GM18511 (cell line): ENCODE data around the gene ZBTB3.
"Not testable (repeated sequence)": the region's sequence is repeated elsewhere in the genome, so short reads cannot be mapped to it uniquely, and the experiment has no call there.

ENCODE experiments used
- ATAC-seq: cut with Tn5 transposase; IDR thresholded peaks from one replicate; pipeline ENCODE4 v1.9.1; 2021; ENCODE audit warnings: mild to moderate bottlenecking, moderate library complexity; ENCODE audit not compliant: unreplicated experiment

The ZBTB3 gene

DNA sequence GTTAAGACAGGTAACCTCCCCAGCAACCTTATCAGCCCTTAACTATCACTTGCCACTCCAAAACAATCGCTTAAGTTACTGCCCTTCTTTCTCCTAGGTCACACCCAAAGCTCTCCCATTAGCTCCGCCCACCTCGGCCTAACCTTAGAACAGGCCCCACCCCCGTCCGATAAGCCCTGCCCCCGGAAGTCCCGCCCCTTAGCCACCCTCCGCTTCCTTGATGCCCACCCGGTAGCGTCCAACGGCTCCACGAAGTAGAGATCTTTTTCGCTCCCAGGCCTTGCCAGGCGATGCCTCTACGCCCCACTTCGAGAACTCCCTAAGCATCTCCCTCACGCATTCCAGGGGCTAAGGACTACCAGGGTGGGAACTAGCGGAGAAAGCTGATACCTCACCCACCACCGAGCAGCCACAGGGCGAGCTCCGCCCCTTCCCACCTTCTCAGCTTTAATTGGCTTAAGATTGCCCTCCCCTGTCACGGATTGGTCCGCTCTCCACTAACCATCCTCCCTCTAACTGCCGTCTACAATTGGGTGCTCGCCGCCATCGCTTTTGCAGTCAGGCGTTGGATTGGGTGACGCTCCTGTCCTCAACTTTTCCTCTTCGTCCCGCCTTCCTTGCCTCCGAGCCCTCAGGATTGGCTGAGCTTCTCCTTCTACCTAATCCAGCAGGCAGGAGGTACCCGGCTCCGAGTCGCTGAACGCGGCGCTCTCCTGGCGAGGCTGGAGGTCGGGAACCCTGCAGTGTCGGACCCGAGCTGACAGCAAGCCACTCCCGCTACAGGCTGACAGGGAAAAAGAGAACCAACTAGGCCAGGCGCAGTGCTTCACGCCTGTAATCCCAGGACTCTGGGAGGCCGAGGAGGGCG lies at the start of gene ZBTB3:
ZBTB3 (minus strand) TSS at position 425 of the 868 bp plus-strand sequence. CDS start 496 bp downstream, outside the sequence.
- ATAC-seq, result peak; percentile 96

DNA sequence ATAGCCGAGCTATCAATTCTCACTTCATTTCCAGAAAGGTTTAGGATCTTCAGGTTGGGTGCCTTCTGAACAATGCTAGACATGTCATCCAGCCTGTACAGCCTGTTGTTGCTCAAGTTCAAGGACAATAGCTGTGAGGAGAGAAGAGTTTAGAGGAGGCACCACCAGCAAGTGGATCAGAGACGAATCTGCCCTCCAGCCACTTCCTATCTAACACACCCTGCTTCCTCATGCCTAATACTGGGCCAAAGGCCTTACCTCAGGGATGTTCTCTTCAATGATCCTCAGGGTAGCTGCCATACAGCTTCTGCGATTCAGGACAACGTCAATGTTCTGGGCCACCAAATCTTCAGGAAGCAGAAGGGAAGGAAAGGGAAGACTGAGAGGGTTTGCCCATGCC lies 47.1 kb upstream of the ZBTB3 start:
- ATAC-seq, result no peak

DNA sequence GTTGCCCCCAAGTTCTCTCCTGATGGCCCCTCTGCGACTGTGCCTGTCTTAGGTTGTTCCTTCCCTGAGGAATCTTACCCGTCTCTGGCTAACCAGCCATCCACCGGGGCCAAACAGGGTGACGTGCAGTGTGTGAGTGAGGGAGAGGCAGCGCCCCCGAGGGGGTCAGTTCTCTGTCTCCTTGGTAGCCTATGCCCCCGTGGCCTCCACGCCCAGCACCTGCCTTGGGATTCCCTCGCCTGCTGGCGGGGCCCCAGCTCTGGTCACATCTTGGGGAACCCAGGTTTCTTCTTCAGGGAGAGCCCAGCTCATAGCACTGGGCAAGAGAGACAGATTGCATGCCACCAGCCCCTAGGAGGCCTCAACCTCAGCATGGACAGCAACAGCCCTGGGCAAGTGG lies 45.5 kb upstream of the ZBTB3 start:
- ATAC-seq, result no peak

DNA sequence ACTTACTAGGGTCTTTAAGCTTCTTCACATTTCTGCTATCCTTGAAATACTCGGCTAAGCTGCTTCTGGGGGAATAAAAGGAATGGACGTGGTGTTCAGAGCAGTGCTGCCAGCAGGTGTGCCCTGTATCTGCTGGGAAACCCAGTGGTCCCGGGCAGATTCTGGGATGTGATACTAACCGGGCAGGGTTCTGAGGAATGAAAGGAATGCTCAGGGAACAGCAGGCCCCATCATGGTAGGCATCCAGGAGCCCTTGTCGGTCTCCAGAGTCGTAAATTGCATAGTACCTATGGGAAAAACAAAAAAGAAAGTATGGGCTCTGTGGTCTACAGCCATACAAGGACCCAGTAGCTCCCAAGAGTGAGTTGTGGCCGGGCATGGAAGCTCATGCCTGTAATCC lies 42.3 kb upstream of the ZBTB3 start:
- no peak for ATAC-seq

DNA sequence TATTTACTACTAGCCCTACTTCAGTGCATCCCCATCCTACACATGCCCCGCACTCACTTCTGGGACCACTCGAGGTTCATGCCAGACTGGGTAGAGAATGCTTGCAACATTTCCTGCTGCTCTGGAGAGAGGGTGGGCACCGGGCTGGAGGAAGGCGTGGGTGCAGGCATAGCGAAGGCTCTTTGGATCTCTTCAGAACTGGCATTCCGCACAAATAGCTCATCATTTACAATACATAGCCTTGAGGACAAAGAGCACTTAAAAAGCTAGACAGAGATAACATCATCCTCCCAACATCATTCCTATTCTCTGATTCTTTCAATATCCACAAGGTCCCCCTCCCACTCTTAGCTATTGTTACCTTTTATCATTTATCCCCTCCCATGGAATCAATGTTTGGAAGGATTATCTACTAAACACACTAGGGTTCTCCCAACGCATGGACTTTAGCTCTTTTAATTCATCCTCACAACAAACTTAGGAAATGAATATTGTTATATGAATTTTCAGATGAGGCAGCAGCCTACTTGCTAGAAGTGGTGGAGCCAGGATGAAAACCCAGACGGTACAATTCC lies 40.3 kb upstream of the ZBTB3 start:
- ATAC-seq, result no peak

DNA sequence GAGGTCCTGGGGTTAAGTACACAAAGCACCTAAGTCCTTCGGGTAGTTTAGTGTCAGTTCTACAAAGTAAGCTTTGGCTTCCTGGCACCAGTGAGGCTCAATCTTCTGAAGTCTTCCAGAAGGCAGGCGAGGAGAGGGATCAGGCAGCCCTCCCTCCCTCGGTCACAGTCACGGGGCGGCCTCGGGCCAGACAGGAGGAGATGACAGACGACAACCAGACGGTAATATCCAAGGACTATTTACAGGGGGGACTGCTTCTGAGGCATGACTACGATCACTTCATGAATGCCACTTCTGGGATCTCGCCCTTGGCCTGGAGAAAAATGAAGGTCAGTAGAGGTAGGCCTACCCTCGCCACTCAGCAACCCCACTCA lies 38.2 kb upstream of the ZBTB3 start:
- ATAC-seq, result no peak

DNA sequence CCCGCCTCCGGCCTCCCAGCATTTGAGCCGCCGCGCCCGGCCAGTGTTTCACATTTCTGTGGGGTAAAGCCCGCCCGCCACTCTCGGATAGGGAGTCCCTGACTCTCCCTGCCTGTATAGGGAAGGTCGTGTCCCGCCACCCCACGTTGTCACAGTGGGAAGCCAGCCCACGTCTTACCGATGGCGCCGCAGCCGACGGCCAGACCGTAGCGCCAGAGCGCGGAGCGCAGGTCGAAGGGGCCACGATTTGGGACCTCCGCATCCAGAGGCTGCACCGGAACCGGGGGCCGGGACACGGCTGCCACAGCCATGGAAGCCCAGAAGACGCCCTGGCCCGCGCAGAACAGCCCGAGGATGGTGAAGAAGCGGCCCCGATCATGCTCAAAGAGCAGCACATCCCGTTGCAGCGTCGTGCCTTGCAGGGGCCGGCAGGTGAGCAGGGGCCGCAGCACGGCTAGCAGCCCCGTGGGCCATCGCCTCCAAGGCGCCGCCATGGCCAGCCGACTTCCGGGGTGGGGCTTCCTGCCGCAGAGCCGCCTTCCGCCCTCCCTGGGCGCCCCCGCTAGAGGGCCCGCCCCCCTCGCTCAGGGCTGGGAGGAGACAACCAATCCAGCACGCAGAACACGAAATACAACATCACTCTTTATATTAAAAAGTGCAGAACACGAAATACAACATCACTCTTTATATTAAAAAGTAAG lies 37.7 kb upstream of the ZBTB3 start, which contains the start of gene TMEM223:
TMEM223 (minus strand) TSS at position 506 of the 701 bp plus-strand sequence; CDS start at position 494, 12 bp downstream.
- ATAC-seq, result peak; percentile 73

DNA sequence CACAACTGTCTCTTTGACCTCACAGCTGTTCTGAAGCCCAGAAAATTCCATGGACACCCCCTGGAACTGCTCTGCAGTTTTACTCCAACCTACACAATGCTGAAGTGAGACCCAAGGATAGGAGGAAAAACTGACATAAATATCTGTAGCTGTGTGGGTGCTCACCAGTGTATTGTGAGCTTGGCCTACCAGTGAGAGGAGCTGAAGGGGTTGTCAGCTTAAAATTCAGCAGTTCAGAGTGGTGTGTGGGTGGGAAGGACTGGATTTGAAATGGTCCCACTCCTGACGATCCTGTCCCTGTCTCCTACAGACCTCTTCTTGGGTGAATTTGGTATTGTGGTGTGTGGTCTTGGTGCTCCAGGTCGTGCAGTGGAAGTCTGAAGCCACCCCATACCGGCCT lies 35.6 kb upstream of the ZBTB3 start:
- ATAC-seq, result no peak

DNA sequence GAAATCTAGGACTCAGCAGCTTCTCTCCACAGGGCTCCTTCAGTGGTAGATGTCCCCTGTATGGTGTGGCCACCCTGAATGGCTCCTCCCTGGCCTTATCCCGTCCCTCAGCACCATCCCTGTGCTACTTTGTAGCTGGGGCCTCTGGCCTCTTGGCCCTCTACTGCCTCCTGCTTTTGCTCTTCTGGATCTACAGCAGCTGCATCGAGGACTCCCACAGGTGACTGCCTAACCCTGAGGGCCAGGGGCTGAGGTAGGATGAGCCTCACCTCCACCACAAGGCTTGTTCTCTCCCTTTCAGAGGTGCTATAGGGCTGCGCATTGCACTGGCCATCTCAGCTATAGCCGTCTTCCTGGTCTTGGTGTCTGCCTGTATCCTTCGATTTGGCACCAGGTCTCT lies 35.0 kb upstream of the ZBTB3 start:
- ATAC-seq, result no peak

DNA sequence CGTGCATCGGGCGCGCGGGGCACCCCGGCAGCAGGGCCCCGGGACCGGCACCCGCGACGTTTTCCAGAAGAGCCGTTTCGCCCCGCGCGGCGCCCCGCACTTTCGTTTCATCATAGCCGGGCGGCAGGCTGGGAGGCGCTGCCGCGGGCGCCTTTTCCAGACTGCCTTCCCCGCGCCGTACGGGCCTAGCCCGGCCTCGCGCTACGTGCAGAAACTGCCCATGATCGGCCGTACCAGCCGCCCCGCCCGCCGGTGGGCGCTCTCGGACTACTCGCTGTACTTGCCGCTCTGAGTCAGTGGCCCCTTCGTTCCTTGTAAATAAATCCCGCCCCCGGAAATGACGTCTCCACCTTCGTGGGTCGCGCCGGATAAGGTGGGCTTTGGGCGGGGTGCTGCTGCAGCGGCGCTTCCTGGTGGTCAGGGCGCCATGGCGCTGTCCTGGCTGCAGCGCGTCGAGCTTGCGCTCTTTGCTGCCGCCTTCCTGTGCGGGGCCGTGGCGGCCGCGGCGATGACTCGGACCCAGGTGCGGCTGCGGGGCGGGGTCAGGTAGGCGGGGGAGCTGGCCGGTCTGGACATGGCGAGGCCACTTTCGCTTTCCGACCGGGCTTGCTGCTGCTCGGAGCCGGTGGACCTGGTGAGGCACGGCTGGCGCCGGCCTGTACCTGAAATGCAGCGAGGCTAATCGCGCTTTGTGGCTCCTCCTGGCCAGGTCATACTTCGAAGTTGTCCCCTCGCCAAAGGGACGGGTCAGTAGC lies 33.2 kb upstream of the ZBTB3 start, which contains the start of gene TMEM179B:
TMEM179B (plus strand) TSS at position 398 of the 755 bp plus-strand sequence; CDS start at position 428, 30 bp downstream.
- ATAC-seq, result peak; percentile 72

DNA sequence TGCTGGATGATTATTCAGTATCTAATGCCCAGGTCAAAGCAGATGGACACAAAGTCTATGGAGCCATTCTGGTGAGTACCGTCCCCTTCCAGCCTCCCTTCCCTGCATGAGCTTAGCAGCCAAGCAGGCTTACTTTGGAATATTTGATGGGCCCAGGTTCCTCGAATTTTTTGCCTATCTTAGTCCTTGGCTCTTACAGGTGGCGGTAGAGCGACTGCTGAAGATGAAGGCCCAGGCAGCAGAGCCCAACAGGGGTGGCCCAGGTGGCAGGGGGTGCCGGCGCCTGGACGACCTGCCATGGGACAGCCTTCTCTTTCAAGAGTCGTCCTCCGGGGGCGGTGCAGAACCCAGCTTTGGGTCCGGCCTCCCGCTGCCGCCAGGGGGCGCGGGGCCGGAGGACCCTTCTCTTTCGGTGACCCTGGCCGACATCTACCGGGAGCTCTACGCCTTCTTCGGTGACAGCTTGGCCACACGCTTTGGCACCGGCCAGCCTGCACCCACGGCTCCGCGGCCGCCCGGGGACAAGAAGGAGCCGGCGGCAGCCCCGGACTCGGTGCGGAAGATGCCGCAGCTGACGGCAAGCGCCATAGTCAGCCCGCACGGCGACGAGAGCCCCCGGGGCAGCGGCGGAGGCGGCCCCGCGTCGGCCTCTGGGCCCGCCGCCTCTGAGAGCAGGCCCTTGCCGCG lies 32.5 kb upstream of the ZBTB3 start:
- peak; percentile 72 for ATAC-seq

DNA sequence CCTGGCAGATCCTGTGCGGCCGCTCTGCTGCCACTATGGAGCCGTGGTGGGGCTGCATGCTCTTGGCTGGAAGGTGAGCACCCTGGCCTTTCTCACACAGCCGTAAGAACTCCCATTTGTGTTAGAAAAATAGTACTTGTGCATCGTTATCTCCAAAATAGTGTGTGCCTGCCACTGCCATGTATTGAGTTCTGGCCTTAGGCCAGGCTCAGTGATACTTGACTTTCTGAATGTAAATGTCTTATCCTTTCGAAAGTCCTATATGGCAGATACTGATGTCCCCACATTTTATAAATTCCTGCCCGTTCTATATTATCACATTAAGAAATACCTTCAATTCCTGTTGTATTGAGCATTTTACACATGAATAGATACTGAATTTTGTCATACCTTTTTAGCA lies 28.8 kb upstream of the ZBTB3 start:
- no peak for ATAC-seq

DNA sequence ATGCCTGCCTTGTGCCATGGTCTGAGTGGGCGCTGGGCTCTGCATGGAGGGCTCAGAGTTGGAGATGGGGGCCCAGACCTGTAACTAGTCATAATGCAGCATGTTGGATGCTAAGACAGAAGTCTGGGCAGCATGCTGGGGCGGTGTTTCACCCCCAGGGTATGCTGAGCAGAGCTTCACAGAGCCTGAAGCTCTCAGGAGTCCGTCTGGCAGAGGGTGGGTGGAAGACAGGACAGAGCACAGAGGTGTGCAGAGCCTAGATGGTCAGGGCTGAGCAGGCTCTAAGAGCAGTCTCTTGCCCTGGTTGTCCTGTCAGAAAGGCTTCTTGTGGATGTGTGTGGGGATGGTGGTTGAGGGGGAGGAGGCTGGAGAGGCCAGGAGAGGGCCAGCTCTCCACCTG lies 24.5 kb upstream of the ZBTB3 start:
- no peak for ATAC-seq

DNA sequence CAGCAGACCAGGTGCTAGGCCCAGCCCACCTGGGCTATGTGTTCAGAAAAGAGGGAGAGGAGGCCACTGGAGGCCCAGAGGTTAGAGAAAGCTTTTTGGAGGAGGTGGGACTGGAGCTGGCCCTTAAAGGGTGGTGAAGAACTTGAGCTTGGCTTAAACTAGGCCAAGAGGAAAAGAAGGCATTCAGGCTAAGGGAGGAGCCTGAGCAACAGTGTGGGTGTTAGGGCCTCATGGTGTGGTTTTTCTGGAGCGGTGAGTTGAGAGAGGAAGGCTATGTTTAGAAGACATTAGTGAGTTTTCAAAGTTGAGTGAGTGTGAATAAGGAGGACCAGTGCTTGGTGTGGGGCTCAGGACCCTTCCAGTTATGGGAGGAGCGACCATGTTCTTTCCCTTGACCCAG lies 23.4 kb upstream of the ZBTB3 start:
- ATAC-seq, result no peak

DNA sequence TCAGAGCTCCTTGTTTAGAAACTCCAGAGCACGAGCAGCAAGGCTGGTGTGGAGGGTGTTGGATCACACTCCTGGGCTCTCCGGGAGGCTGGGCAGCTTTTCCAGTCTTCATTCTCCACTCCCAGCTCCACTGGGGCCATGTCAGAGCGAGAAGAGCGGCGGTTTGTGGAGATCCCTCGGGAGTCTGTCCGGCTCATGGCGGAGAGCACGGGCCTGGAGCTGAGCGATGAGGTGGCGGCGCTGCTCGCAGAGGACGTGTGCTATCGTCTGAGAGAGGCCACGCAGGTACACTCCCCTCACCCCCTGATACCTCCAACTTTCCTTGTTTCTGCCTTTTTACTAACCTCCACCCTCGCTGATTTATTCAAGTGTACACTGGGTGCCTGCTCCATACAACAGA lies 21.7 kb upstream of the ZBTB3 start:
- ATAC-seq, result no peak

DNA sequence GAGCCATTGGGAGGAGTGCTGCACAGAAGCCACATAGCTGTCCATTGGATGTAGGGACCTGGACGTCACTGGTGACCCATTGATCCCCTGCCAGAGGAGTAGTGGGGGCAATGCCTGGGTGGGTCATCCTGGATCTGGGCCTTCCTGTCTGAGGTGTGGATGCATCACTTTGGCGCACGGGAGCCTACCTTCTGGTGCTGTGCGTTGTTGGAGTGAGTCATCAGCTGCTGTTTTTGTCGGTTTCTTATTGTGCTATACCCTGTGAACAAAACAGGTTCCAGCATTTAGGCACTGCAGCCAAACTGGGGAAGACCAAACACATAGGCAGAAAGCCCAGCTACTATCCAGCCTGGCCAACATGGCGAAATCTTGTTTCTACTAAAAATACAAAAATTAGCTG lies 20.4 kb upstream of the ZBTB3 start:
- no peak for ATAC-seq

DNA sequence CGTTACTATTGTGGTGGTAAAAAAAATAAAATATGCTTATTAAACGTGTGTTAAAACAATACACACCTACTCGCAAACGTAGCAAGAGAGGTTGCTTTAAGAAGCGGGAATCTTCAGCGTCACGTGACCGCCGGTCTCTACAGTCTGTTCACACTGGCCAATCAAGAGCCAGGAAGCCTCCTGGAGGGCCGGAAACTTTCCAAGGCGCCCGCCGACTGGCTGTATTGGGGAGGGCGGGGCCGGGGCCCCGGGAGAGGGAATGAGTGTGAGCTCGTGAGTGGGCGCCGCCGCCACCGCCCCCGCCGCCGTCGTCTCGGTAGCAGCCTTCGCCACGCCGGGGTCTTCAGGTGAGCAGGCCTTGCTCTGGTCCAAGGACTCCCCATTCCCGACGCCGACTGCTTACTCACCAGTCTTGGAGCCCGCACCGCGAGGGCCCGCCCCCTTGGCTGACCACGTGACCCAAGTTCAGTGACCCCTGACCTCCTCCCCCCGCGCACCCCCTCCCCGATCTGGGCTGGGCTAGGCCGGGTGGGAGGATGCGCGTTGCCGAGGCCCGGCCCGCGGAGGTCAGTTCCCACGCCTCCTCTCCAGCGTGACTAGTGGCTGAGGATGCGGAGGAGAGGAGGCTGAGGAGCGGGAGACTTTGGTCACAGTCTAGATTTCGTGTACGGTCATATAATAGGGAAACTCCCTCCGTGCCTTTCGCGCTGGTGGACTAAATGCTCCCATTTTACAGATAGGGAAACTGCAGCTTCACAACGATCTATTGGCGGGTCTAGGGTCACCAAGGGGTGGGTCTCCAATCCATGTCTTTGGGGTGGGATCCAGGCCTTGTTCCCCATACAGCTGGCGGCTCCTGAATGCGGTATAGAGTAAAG lies 17.4 kb upstream of the ZBTB3 start, which contains the start of gene TAF6L:
TAF6L (plus strand) TSS at position 253 of the 878 bp plus-strand sequence. CDS start 4,388 bp downstream, outside the sequence.
- peak; percentile 90 for ATAC-seq

DNA sequence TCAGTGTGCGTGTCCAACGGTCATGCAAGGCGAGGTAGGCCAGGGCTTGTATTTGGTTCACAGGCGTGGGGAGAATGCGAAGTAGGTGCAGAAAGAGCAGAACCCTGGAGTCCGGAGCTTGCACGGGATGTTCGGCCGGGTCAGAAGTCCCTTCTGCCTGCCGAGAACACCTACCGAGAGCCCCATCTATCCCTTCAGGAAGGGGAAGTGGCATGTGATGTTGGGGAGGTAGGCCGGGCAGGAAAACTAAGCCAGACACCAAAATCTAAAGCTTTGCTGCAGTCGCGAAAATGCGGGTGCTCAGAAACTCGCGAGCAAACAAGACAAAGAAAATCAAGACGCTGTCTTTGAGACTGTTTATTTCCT lies 16.8 kb upstream of the ZBTB3 start:
- ATAC-seq, result peak; percentile 9

DNA sequence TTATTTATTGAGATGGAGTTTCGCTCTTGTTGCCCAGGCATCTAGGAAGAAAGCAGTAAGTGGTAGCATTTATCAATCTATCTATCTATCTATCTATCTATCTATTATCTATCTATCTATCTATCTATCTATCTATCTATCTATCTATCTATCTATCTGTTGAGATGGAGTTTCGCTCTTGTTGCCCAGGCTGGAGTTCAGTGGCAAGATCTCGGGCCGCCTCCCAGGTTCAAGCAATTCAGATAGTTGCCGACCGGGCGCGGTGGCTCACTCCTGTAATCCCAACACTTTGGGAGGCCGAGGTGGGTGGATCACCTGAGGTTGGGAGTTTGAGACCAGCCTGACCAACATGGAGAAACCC lies 6.9 kb upstream of the ZBTB3 start:
- ATAC-seq, result not testable (repeated sequence)
